Bronchial epithelial cell (primary cell): Measurements from ENCODE around the gene CACNA2D3. TPM values are rescaled to one million over a fixed set of nuclear protein-coding genes. Genes with fewer than 3 reads are reported as not detected.
"Not testable (repeated sequence)": the region's sequence is repeated elsewhere in the genome, so short reads cannot be mapped to it uniquely, and the experiment has no call there.

ENCODE experiments used
- DNase-seq: peaks from one replicate; pipeline ENCODE4 v3.0.0-alpha.2; 2010; ENCODE audit warnings: low read depth
- FAIRE-seq: peaks from 2 replicates; lab custom pipeline; 2011; peaks lifted over from hg19 to GRCh38; lab: Jason Lieb, UNC
- H3K27me3 ChIP-seq: 2 replicates; pipeline ENCODE4 v1.5.1; 2011; ENCODE audit warnings: low read length; ENCODE audit not compliant: control insufficient read depth, insufficient read depth
- H3K36me3 ChIP-seq: 2 replicates; pipeline ENCODE4 v1.5.1; 2011; ENCODE audit warnings: low read length; ENCODE audit not compliant: control insufficient read depth, insufficient read depth
- H3K4me3 ChIP-seq: 2 replicates; pipeline ENCODE4 v1.5.1; 2011; ENCODE audit warnings: mild to moderate bottlenecking, low read depth, low read length, control low read depth
- CTCF ChIP-seq: IDR thresholded peaks from 2 replicates; pipeline ENCODE4 v1.5.1; 2011; ENCODE audit warnings: mild to moderate bottlenecking, moderate library complexity, low read length, control low read depth, inconsistent platforms; ENCODE audit not compliant: insufficient read depth, severe bottlenecking
- total RNA-seq: library from RNA; depleted of rRNA; stranded (reverse); fragments of >200 nt; gene quantifications from 2 replicates; pipeline ENCODE4 v1.2.1, GENCODE V29; 2014

The CACNA2D3 gene
- total RNA-seq, 1 donor from 2014 or later: not detected

GRCh38 chr3:54966979-54967378, 844.6 kb downstream of the CACNA2D3 start:
- Histone ChIP-seq H3K36me3 (no peaks in the 10 kb centered on the region), H3K4me3 (no peak overlapping the region), H3K27me3 (no peaks in the 10 kb centered on the region)
- TF ChIP-seq CTCF: no peak
- DNase-seq (no peak), FAIRE-seq (no peak)

DNA sequence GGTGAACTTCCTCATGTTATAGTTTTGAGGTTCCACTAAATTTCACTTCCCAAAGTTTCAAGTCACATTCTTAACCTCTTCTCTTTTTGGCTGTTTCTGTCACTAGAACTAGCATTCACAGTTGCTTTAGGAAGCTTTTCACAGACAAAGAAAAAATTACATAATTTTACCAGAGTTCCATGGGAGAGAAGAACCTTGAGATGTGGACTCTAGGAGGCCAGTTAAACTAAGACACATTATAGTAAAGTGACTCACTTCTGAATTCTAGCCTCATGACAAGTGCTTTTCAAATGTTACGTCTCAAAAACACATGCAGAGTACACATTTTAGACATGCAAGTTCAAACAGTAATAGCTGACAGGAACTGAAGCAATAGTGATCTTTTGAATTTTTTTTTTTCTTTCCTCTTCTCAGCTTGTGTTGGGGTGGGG, 845.4 kb downstream of the CACNA2D3 start:
- H3K36me3 ChIP-seq: no peaks in the 10 kb centered on the region
- DNase-seq (peak; percentile 64), FAIRE-seq (peak; percentile 81)
- no peaks in the 10 kb centered on the region for H3K27me3 ChIP-seq
- no peak for TF ChIP-seq CTCF
- H3K4me3 ChIP-seq: no peak overlapping the region

DNA sequence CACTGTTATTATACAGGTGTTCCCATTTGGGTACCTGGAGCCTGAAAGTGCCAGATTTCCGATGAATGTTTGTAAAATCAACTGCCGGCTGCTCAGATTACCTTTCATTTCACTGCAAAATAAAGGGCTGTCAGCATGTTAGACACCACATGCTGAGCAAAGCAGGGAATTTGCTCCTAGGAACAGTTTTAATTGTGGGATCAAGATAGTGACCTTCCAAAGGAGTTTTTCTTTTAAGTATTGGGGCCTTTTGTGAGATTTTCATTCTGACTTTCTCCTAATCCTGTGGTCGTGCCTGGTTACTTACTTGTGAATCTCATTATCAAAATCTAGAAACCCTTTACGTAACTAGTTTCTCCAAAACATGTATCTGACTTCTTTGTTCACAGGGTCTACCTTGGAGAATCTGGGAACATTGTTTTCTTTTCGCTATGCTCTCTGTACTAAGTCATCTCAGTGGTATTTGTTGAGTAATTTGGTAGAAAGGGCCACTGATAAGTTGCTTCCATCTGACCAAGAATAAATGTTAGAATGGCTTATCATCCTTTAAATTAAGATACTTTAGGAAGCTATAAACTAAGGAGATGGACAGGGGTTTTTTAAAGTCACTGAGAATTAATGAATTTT, 846.3 kb downstream of the CACNA2D3 start:
- no peak for FAIRE-seq
- no peak for TF ChIP-seq CTCF
- peak; percentile 29 for DNase-seq
- Histone ChIP-seq H3K36me3 (no peaks in the 10 kb centered on the region), H3K4me3 (no peak overlapping the region), H3K27me3 (no peaks in the 10 kb centered on the region)

DNA sequence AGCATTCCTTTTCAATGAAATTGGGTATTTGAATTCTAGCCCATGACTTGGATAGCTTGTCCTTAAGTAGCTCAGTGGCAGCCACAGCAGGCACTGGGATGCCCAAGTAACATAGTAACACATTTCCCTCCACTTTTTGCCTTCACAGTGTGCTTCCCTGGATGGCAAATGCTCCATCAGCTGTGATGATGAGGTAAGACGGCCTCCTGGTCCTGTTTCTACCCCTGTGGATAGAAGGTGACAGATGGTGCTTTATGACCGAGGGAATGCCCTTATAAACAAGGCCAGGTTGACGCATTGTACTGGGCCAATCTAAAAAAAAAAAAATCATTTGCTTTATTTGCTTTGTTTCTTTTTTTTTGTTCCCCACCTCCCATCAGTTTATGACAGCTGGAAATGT, 847.3 kb downstream of the CACNA2D3 start:
- Histone ChIP-seq H3K36me3 (no peaks in the 10 kb centered on the region), H3K27me3 (no peaks in the 10 kb centered on the region), H3K4me3 (no peak overlapping the region)
- TF ChIP-seq CTCF: no peak
- FAIRE-seq (no peak), DNase-seq (no peak)

DNA sequence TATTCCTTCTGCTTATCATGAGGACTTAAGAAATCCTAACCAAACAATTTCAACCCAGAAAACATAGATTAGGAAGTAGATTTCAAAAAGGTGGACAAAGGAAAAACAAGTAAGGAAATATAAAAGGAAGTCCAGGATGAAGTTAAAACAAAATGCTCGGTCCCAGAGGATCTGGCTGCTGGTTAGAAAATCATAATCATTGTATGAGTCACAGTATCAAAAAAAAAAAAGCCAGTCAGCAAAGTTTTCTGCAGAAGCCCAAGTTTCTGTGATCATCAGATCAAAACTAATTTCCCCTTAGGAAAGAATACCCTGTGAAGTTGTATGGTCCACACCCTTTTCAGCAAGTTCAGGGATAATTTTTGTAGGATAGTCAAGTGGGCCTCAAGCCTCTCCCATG, 848.5 kb downstream of the CACNA2D3 start:
- Histone ChIP-seq H3K36me3 (no peaks in the 10 kb centered on the region), H3K27me3 (no peaks in the 10 kb centered on the region), H3K4me3 (no peak overlapping the region)
- DNase-seq: peak; percentile 13
- FAIRE-seq: no peak
- no peak for TF ChIP-seq CTCF

- H3K36me3 ChIP-seq: no peaks in the 10 kb centered on the region
- FAIRE-seq (no peak), DNase-seq (no peak)
- H3K27me3 ChIP-seq: peaks cover 2% of the 10 kb centered on the region
- no peak for TF ChIP-seq CTCF
- no peak overlapping the region for H3K4me3 ChIP-seq
Measured at GRCh38 chr3:54977439-54977838, 855.1 kb downstream of the CACNA2D3 start.

- not testable (repeated sequence) for FAIRE-seq, H3K4me3 ChIP-seq, DNase-seq, H3K27me3 ChIP-seq, H3K36me3 ChIP-seq
Measured at GRCh38 chr3:54977946-54978345, 855.6 kb downstream of the CACNA2D3 start.
